K562 (cell line): ENCODE results near the gene AMT. TPM values are rescaled to one million over a fixed set of nuclear protein-coding genes. Genes with fewer than 3 reads are reported as not detected.
A peak's percentile ranks its signal among the peaks of the same experiment; 100 is the strongest.

ENCODE experiments used
- ATAC-seq: fragments of 200-7000 bp; cut with Tn5 transposase; 3 replicates; pipeline ENCODE4 v1.9.1; 2020; ENCODE audit warnings: moderate library complexity
- BruUV-seq: library from RNA; stranded (reverse); fragments of 400-500 nt; replicated peaks from 2 replicates; lab custom pipeline; 2021; lab: Mats Ljungman, UMichigan
- CTCF ChIA-PET: fragments of 300-600 bp; formaldehyde crosslinking; extraction: SDS; loops from one replicate; lab custom pipeline; 2021; ENCODE audit warnings: low intra/inter-chr PET ratio; lab: Yijun Ruan, JAX
- POLR2A ChIA-PET: fragments of 300-600, 350-650 bp; sonication (Branson Sonifier 250); formaldehyde crosslinking; extraction: SDS; loops from one replicate; lab custom pipeline; 2021; ENCODE audit warnings: antibody characterized with exemption, inconsistent platforms; lab: Yijun Ruan, JAX
- DNase-seq, 4 experiments: peaks; one replicate each; pipeline versions ENCODE4 v3.0.0 to v3.0.0-alpha.2; 2011 to 2018; ENCODE audit warnings: low spot score in 3 of 4, mixed read lengths in 3 of 4; ENCODE audit errors: extremely low read depth in 1 of 4
- FAIRE-seq: peaks from 2 replicates; lab custom pipeline; 2011; peaks lifted over from hg19 to GRCh38; lab: Jason Lieb, UNC
- H2AFZ ChIP-seq: 2 replicates; pipeline ENCODE4 v1.6.0; 2011; ENCODE audit warnings: low read depth, low read length, control low read depth, inconsistent platforms
- H3K27ac ChIP-seq: fragments of 200-600 bp; 3 replicates; pipeline ENCODE4 v1.8.0; 2011; ENCODE audit warnings: low read depth, mild to moderate bottlenecking, control low read depth, inconsistent platforms, low read length, moderate library complexity, mixed read lengths; ENCODE audit errors: extremely low read depth
- H3K27me3 ChIP-seq, 2 experiments: fragments of 300-600 bp in 1 of 2; 2 replicates in 1 of 2; 3 replicates in 1 of 2; pipeline versions ENCODE4 v1.6.0 to v1.8.0; 2011; ENCODE audit warnings: inconsistent platforms in 2 of 2, low read length in 2 of 2, mild to moderate bottlenecking in 1 of 2, mixed read lengths in 1 of 2, moderate library complexity in 1 of 2; ENCODE audit not compliant: control insufficient read depth in 2 of 2, insufficient read depth in 2 of 2
- H3K36me3 ChIP-seq: fragments of 300-600 bp; 3 replicates; pipeline ENCODE4 v1.8.0; 2011; ENCODE audit warnings: mild to moderate bottlenecking, low read length, inconsistent platforms; ENCODE audit not compliant: control insufficient read depth, insufficient read depth
- H3K4me1 ChIP-seq, 2 experiments: fragments of 200-600 bp in 1 of 2; replicated peaks in 1 of 2; 2 replicates in 1 of 2; 3 replicates in 1 of 2; pipeline versions ENCODE4 v1.5.1 to v1.8.0; 2011; ENCODE audit warnings: inconsistent platforms in 2 of 2, low read length in 2 of 2, mild to moderate bottlenecking in 1 of 2, mixed read lengths in 1 of 2, moderate library complexity in 1 of 2; ENCODE audit not compliant: control insufficient read depth in 2 of 2, insufficient read depth in 2 of 2
- H3K4me2 ChIP-seq: 2 replicates; pipeline ENCODE4 v1.6.1; 2011; ENCODE audit warnings: low read length, control low read depth, inconsistent platforms, mixed read lengths; ENCODE audit not compliant: insufficient read depth
- H3K4me3 ChIP-seq: fragments of 200-600 bp; sonication (generic), shearing (Covaris generic); 2 replicates; pipeline ENCODE4 v1.5.1; 2016; ENCODE audit warnings: control low read depth, inconsistent platforms
- H3K79me2 ChIP-seq: fragments of 200-600 bp; 3 replicates; pipeline ENCODE4 v1.8.0; 2011; ENCODE audit warnings: low read length, inconsistent platforms; ENCODE audit not compliant: control insufficient read depth, insufficient read depth
- H3K9ac ChIP-seq, 2 experiments: 2 replicates each; pipeline versions ENCODE4 v1.6.0 to v1.6.1; 2011; ENCODE audit warnings: low read depth in 2 of 2, low read length in 2 of 2, control low read depth in 1 of 2, inconsistent platforms in 1 of 2, mild to moderate bottlenecking in 1 of 2, mixed read lengths in 1 of 2; ENCODE audit not compliant: insufficient read depth in 1 of 2
- H3K9me1 ChIP-seq: one replicate; pipeline ENCODE4 v1.6.0; 2011; ENCODE audit warnings: inconsistent platforms, mild to moderate bottlenecking, low read length, moderate library complexity; ENCODE audit not compliant: control insufficient read depth, insufficient read depth
- H3K9me3 ChIP-seq: replicated peaks from 2 replicates; pipeline ENCODE4 v1.5.1; 2011; ENCODE audit warnings: low read depth, low read length, inconsistent platforms; ENCODE audit not compliant: control insufficient read depth, insufficient read depth
- H4K20me1 ChIP-seq: replicated peaks from 2 replicates; pipeline ENCODE4 v1.6.1; 2011; ENCODE audit warnings: low read length, inconsistent platforms, mixed read lengths; ENCODE audit not compliant: control insufficient read depth, insufficient read depth
- E2F6 ChIP-seq, 2 experiments: IDR thresholded peaks; 2 replicates each; pipeline ENCODE4 v1.6.1; 2011; ENCODE audit warnings: borderline replicate concordance in 1 of 2, control low read depth in 1 of 2, low read depth in 1 of 2, low read length in 1 of 2, mild to moderate bottlenecking in 1 of 2, mixed read lengths in 1 of 2, moderate library complexity in 1 of 2; ENCODE audit not compliant: insufficient read depth in 1 of 2, insufficient read length in 1 of 2, poor library complexity in 1 of 2, severe bottlenecking in 1 of 2; ENCODE audit errors: extremely low read depth in 1 of 2
- ELF1 ChIP-seq: fragments of 200-800 bp; sonication (Bioruptor generic); IDR thresholded peaks from 2 replicates; pipeline ENCODE4 v1.6.1; 2016; ENCODE audit warnings: missing genetic modification characterization, missing compliant biosample characterization
- ETS1 ChIP-seq: conservative IDR thresholded peaks from 2 replicates; pipeline ENCODE4 v1.6.1; 2011; ENCODE audit warnings: low read depth, mild to moderate bottlenecking, low read length; ENCODE audit not compliant: control insufficient read depth
- SP1 ChIP-seq: sonication (generic); formaldehyde crosslinking; IDR thresholded peaks from 2 replicates; pipeline ENCODE4 v1.8.1; 2022; ENCODE audit warnings: mild to moderate bottlenecking, missing genetic modification reagents
- ZNF407 ChIP-seq: fragments of 450-650 bp; IDR thresholded peaks from 2 replicates; pipeline ENCODE4 v1.6.1; 2016; ENCODE audit warnings: low read depth
- WGBS: fragments of 100-300 bp; shearing (Covaris generic); methylation state at CpG from one replicate; pipeline ENCODE4 v1.1.6; 2016; ENCODE audit warnings: low coverage, mixed read lengths; ENCODE audit not compliant: insufficient coverage; ENCODE audit errors: missing lambda C conversion rate; 5-methylcytosine and 5-hydroxymethylcytosine counted together
- in situ Hi-C: fragments of 300-500 bp; cut with MboI; formaldehyde crosslinking; loops from 4 replicates; pipeline ENCODE4 v1.15.0; 2018; ENCODE audit warnings: inconsistent platforms, mixed read lengths
- intact Hi-C: fragments of 100-400 bp; cut with micrococcal nuclease; formaldehyde crosslinking; loops from 2 replicates; pipeline ENCODE4 v1.14.2; 2022
- polyA plus RNA-seq, 8 experiments: library from polyadenylated mRNA; depleted of rRNA in 4 of 8; stranded (reverse) in 5 of 8; unstranded in 3 of 8; fragments of >200 nt; fragmentation: Nextera tagmentation in 2 of 8; fragmentation: Illumina TruSeq in 1 of 8; extraction: Ambion mirVana in 2 of 8; extraction: Trizol in 1 of 8; gene quantifications; 2 replicates each; pipeline versions ENCODE4 v1.2.1 to v1.2.3, GENCODE V29; 2011 to 2014; ENCODE audit warnings: inconsistent platforms in 1 of 8, missing spikeins in 1 of 8
- total RNA-seq, 7 experiments: library from RNA; depleted of rRNA in 6 of 7; stranded (reverse); fragments of >200 nt in 6 of 7; fragmentation: Illumina TruSeq in 2 of 7; extraction: Trizol in 2 of 7; gene quantifications; 2 replicates each; pipeline versions ENCODE4 v1.2.1 to v1.2.3, GENCODE V29; 2011 to 2021; ENCODE audit warnings: low replicate concordance in 1 of 7
- TF ChIP-seq, protein P1 (sequence below): IDR thresholded peaks from 2 replicates; pipeline ENCODE4 v1.6.1; 2011; ENCODE audit not compliant: insufficient read length; ENCODE audit errors: extremely low read depth

Gene AMT
- total and polyA plus RNA-seq, 9 of the 15 experiments (the other 6 are each of a cell fraction or from before 2014, with no cell fraction given) = 0.14 to 2.1 (median 0.52) TPM

DNA sequence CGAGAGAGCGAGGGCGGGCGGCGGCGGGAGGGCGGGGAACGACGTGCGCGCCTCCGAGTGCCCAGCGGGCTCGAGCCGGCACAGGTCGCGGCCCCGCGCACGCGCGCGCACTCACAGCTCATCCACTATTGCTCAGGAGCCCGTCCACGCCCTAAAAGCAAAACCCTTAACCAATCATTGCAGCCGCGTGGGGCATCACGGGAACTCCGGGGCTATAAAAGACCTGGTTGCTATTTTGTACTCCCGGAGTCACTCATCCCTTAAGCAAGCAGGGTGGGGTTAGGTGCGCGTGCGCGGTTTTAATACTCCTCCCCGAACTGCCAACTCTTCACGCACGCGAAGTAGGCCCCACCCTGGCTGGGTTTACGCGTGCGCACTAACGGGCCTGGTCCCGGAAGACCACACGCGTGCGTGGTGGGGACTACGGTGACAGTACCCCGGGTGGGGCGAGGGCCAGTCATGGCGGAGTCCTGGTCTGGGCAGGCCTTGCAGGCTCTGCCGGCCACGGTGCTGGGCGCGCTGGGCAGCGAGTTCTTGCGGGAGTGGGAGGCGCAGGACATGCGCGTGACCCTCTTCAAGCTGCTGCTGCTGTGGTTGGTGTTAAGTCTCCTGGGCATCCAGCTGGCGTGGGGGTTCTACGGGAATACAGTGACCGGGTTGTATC, 10.2 kb downstream of the AMT start, which contains the start of the genes RHOA and TCTA (continued):
- peak; percentile 45; the same call in 1 of the 2 replicates for TF ChIP-seq SP1 (CRISPR knock-in tag)
- TF ChIP-seq, protein P1, sequence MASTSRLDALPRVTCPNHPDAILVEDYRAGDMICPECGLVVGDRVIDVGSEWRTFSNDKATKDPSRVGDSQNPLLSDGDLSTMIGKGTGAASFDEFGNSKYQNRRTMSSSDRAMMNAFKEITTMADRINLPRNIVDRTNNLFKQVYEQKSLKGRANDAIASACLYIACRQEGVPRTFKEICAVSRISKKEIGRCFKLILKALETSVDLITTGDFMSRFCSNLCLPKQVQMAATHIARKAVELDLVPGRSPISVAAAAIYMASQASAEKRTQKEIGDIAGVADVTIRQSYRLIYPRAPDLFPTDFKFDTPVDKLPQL = peak; percentile 84

GRCh38 chr3:49411535-49411967, 10.7 kb downstream of the AMT start:
- H3K27ac ChIP-seq = peak overlapping the region; percentile 96
- peak overlapping the region; percentile 94; the same call in 1 of the 2 replicates for H3K4me2 ChIP-seq
- in situ Hi-C loops (no loop called here), intact Hi-C loops (no loop called here)
- peak overlapping the region; percentile 87 for H2AFZ ChIP-seq
- peaks cover 25% of the 10 kb centered on the region; the same call in 2 of the 3 replicates for H3K36me3 ChIP-seq
- ATAC-seq (peak; percentile 46), FAIRE-seq (no peak), DNase-seq (peak; percentile 51 to 75 (median 66))
- CTCF ChIA-PET = interaction anchor here (0.6 kb wide), 1 partner anchor 500 kb away, joined by 3 read pairs; no protein-coding TSS in a partner anchor
- H3K9me3 ChIP-seq = no peaks in the 10 kb centered on the region
- H3K9me1 ChIP-seq = no peaks in the 10 kb centered on the region
- no peaks in the 10 kb centered on the region for H3K27me3 ChIP-seq
- no TSS peak for BruUV-seq
- H4K20me1 ChIP-seq = peaks cover 26% of the 10 kb centered on the region
- H3K4me3 ChIP-seq = peak overlapping the region; percentile 91
- H3K79me2 ChIP-seq = peaks cover 68% of the 10 kb centered on the region
- H3K4me1 ChIP-seq = peaks cover 23 to 30% of the 10 kb centered on the region in 2 experiments; a peak in 4 of 5 replicates
- POLR2A ChIA-PET = interaction anchor here (0.6 to 1.4 kb wide), 14 partner anchors 10 to 101 kb away, joined by 3 to 10 read pairs (median 4); partner anchors contain the start of genes AMT, NICN1 and USP4
- H3K9ac ChIP-seq = peak overlapping the region; percentile 94 to 96
- WGBS = 0% methylated on average over 4 of the region's 59 CpGs
- peak; percentile 71; the same call in 1 of the 2 replicates for TF ChIP-seq ETS1
- TF ChIP-seq ZNF407 = no peak
- peak in 1 of 2 experiments; percentile 21 for TF ChIP-seq E2F6 (IDR thresholded peaks at IDR 0.05; ENCODE audit: borderline replicate concordance in 1 of 2, extremely low read depth in 1 of 2, insufficient read depth in 1 of 2, insufficient read length in 1 of 2, low read depth in 1 of 2, low read length in 1 of 2, poor library complexity in 1 of 2, severe bottlenecking in 1 of 2)
- TF ChIP-seq ELF1 (tag) = peak; percentile 58
